Activated T-helper 1 cell treated with anti-CD3 and anti-CD28 coated beads, Interleukin-2, amount 50 U/mL, for 16 hours (primary cell): ENCODE results near the gene MINPP1.
"Not testable (repeated sequence)": the region's sequence is repeated elsewhere in the genome, so short reads cannot be mapped to it uniquely, and the experiment has no call there.

Experiments
- DNase-seq, 2 donors: peaks; one replicate each; pipeline ENCODE4 v3.0.0-alpha.2; 2020; ENCODE audit warnings: low read depth in 1 of 2, low spot score in 1 of 2

MINPP1 gene

DNA sequence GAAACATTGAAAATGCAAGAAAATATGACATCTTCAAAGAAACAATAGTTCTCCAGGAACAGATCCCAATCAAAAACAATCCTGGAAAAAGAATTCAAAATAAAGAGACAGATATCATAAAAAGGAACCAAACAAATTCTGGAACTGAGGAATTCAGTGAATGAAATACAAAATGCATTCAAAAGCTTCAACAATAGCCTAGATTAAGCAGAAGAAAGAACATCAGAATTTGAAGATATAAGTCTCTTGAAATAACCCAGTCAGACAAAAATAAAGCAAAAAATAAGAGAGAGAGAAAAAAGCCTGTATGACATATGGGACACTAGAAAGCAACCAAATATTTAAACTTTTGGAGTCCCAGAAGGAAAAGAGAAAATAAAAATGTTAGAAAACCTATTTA, 60.3 kb downstream of the MINPP1 start:
- DNase-seq = no peak

DNA sequence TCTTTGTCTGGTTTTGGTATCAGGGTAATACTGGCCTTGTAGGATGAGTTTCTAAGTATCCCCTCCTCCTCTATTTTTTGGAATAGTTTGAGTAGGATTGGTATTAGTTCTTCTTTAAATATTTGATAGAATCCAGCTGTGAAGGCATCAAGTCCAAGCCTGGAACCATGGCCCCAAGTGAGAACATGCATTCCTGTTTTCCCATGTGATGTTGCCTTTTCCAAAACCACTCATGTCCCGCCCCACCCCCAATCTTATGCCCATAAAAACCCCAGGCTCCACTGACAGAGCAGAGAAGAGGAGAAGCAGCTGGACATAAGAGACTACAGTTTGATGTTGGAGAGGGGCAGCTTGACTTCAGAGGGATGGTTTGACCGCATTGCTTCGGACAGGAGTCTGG, 71.2 kb downstream of the MINPP1 start:
- DNase-seq = no peak

DNA sequence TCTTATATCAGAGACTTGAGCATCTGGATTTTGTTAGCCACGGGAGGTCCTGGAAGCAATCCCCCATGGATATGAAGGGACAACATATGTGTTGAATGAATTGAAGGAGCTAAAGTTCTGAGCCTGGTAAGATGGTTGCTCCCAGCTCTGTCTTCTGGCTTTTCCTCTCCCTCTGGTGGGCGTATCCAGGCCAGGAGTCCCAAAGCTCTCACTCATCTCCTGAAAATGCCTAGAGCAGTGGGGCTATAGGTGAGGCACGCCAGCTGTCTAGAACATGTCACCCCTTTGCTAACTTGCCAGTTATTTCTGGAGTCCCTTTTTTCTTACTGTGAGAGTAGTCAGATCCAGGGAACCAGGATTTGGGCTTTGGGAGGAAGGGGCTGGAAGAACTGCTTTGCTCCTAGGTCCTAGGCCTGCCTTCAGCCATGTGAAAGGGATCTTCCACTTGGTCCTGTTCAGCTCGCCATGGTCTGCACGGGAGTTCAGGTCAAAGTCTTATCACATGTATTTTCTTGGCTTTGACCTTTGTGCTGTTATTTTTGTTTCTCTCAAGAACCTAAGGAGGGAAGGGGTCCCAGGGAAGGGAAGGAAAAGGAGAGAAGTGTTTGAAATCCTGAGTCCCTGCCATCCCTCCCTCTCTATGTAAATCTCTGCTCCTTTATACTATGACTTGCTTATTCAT, 73.6 kb downstream of the MINPP1 start:
- no peak for DNase-seq

DNA sequence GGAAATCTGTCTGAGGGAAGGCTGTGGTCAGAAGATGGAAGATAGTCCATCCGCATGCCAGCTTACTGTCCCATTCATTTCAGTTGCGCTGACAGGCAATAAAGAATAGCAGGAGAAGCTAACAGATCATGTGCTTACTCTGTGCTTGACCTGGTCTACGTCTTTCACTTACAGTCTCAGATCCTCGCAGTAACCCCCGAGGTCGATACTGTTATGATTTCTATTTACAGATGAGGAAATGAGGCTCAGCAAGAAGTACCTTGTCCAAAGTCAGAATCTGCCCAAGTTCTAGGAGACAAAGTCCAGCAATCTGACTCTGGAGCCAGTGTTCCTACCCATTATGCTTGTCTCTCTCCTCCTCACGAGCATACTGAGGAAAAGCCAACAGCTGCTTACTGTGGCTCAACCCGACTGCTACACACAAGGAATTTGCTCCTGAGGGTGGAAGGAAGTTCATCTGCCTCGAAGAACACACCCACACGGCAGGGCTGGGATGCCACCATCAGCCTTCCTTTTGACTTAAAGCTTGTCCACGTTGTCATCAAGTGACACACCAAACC, 74.2 kb downstream of the MINPP1 start:
- DNase-seq = no peak

DNA sequence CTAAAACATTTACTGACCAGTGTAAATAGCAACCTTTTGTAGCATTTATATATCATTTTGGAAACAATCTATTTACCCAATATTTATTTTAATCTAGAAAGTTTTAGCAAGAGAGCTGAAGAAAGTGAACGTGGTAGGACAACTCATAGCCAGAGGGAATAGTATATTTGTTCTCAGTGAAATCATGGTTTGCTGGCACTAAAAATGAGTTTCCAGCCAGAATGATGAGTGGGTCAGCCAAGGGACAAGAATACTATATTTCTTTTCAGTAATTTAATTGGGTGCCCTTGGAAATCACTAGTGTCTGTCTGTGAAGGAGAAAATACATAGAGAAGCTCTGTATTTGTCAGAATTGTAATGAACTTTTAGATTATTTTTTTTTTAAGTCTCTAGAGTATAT, 74.9 kb downstream of the MINPP1 start:
- DNase-seq = no peak

DNA sequence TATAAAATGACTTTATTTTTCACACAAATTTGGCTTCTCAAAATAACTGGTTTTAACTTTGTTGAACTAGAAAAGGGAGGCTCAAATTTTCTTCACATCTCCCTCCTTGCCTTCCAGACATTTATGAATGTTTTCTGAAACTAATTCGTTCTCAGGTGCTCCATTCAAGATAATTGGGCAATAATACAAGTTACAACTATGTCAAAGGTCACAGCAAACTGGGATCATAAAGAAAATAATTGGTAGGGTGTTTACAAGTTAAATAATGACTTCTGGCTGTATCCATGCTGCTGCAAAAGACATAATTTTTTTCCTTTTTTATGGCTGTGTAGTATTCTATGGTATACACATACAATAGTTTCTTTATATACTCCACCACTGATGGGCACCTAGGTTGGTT, 75.3 kb downstream of the MINPP1 start:
- DNase-seq = no peak

DNA sequence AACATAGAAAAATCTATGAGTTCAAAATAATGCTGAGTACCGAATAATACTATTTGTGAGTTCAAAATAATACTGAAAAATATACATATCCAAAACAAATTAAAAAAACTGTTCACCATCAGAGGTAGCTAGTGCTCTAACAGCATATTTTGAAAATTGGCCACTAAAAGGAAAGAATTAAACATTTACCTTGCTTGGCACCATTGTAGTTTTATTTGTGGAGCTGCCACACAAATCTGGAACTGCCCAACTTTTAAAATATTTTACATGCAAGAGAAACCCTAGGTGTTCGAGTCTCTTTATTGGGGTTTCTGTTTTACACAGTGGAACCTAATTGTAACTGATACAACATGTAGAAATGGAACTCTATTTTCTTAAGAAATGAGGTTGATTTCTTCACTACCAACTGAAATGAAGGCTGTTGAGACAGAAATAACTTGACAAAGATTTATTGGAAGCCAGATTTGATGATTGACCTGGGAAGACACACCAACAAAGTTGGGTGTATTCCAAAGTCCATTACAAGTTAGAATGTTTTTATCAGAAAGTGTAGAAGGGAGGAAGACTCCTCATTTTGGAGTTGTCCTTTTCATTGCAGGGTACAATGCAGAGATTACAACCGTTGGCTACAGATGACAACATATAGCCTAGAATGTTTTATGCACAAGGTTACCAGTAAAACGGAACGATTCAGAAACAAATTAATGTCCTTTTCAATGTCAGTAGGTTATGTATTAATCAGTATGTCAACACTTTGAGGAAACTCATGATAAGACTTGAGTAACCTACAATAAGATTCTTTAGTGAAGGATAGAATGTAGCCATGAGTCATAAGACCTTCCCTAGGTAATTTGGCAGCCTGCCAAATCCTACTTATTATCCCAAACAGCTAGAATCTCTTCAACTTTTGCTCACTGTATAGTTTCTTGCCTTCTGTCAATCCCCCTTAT, 81.1 kb downstream of the MINPP1 start:
- no peak for DNase-seq

DNA sequence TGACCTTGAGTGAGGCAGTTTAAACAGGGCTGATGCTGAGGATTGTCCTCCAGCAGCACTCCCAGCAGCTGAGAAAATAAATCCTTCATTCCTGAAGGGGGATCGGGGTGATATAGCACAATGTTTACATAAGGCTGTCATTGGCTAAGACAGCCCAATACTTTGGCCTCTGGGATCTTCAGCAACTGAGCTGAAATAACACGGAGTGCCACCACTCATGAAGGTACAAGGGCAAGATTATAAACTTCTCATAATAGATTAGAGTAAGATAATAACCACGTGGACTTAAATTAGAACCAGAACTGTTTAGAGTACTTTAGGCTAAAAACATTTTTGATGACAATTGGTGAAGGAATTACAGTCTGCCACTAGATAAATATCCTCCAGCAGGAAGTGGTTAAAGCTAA, 85.0 kb downstream of the MINPP1 start:
- DNase-seq = no peak

DNA sequence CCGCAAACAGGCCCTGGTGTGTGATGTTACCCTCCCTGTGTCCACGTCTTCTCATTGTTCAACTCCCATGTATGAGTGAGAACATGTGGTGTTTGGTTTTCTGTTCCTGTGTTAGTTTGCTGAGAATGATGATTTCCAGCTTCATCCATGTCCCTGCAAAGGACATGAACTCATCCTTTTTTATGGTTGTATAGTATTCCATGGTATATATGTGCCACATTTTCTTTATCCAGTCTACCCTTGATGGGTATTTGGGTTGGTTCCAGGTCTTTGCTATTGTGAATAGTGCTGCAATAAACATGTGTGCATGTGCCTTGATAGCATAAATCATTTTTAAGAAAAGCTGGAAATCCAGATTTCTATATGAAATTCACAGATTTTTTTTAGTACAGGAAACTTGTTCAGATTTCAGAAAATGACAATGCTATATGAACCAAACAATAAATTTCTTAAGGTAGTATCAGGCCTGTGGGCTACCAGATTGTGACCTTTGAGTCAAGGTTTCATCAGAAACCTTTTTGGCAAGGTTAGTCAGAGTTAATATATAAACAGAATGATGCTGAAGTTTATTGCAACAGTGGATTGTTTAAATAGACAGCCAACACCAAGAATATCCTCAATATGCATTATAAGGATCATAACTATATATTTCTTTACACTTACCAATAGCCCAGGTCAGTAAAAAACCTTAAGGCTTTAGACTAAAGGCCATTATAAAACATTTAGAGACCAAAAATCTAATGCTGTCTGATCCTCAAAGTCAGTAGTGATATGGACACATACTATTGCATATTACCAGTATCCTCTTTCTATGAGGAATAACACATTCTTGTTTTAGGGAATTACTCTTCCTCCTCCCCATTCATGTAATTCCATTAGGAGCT, 86.3 kb downstream of the MINPP1 start:
- DNase-seq = no peak

DNA sequence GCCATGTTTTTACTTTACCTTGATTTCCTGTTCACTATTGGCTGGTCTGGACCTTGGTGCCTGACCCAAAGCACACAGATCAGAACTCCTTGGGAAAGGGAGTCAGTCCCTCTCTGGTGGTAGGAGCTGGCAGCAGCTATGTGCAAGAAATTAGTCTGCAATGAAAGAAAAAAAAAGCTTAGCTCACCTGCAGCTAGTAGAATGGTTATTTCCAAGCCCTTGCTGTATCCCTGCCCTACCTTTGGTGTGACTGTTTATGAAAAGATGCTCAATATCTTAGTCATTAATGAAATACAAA, 86.8 kb downstream of the MINPP1 start:
- no peak for DNase-seq

DNA sequence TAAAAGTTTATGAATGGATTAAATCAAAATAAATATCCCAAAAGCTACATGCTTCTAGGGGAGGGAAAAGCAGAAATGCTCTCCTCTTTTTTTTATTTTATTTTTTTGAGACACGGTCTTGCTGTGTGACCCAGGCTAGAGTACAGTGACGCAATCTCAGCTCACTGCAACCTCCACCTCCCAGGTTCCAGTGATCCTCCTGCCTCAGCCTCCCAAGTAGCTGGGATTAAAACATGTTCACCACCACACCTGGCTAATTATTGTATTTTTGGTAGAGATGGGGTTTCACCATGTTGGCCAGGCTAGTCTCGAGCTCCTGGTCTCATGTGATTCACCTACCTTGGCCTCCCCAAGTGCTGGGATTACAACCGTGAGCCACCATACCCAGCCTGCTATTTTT, 88.2 kb downstream of the MINPP1 start:
- not testable (repeated sequence) for DNase-seq

DNA sequence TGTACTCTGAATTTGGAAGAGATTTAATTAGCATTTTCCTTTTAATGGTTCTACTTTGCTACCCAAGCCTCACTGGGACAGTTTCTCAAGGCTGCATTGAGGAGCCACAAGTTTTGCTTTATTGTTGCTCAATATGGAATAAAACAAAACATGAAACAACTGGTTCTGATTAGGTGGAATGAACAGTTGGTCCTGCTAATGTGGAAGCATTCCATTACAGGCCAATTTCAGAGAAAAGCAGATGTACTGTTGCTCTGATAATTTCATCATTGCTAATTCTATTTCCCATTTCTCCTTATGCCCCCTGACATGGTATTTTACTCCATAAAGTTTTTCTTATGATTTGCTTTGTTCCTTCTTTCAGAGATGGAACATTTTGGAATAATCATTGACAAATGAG, 89.0 kb downstream of the MINPP1 start:
- DNase-seq = no peak

DNA sequence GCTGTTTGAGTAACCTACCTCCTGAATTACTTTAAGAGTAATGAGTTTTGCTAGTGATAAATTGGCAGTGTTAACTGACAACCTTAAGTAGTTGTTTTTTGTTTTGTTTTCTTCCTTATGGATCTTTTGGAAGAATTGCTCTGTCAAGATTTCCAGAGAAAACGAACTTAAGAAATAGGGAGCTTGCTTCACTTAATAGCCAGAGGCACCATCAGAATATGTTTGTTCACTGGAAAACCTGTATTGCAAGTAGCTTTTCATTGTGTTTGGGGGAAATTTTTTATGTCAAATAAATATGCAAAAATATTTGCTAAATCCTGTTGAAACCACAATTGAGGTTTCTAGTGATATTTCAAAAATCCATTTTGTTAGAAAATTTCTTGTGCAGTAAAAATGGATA, 89.5 kb downstream of the MINPP1 start:
- DNase-seq = no peak

DNA sequence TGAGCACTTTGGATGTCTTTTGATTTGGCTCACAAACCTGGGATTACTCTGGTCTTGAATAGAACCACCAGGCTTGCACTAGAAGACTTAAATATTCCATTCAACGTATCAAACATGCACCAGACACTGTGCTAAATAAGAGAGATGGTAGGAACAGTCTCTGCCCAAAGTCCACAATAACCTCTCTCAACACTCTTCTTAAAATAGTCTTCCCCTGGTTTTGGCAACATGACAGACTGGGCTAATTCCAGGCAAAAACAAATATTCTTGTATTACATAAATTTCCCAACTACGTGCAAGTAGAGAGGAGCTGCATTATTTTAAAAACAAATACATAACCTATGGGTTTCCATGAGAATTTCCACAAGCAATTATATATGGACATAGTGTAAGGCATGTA, 90.2 kb downstream of the MINPP1 start:
- DNase-seq = no peak

DNA sequence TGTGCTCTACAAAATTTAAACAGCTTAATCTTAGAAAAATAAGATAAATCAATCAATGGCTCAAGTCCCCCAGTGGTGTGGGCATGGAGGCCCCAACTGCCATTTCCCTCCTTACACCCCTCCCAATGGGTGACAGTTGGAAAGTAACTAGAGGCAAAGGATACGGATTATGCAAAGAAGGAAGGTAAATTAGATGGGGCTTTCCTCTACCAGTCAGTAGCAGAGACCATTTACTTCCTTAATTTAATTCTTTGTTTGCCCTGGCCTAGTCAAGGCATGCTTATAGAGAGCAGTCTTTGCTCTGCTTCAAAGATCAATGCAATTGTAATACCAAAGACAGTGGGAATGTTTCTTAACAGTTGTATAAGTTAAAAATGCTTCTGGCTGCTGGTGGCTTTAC, 91.7 kb downstream of the MINPP1 start:
- no peak for DNase-seq

DNA sequence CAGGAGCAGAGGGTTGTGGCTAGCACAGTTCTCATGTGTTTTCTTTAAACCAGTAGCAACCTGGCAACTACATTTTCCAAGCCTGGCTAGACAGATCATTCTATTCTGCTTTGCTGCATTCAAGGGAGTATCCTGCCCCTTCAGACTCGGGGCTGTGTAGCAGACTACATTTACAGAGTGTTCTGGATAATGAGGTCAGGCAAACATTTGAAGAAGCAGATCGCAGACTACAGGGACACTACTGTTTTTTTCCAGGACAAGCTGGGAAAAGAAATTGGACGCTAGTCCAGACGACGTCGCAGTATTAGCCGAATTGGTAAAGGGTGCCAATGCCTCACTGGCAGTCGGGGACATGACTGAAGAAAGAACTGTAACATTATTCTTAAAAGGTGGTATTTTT, 94.0 kb downstream of the MINPP1 start:
- DNase-seq = no peak

DNA sequence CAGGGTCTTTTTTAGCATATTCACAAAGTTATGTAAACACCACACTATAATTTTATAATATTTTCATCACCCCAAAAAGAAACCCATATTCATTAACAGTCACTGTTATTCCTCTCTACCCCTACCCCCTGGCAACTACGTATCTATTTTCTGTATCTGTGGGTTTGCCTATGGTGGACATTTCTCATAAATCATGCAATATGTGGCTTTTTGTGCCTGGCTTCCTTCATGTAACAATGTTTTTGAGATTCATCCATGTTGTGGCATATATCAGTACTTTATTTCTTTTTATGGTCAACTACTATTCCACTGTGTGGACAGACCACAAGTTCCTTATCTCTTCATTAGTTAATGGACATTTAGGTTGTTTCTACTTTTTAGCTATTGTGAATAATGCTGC, 95.9 kb downstream of the MINPP1 start:
- DNase-seq = no peak
